GM23338 (cell line): ENCODE data around the gene DDIAS. TPM values are rescaled to one million over a fixed set of nuclear protein-coding genes. Genes with fewer than 3 reads are reported as not detected.

Experiments
- ATAC-seq: fragments of 200-7000 bp; cut with Tn5 transposase; 3 replicates; pipeline ENCODE4 v1.9.1; 2020
- DNase-seq: peaks from one replicate; pipeline ENCODE4 v3.0.0-alpha.2; 2015; ENCODE audit warnings: low spot score
- H2AFZ ChIP-seq: fragments of 200-600 bp; sonication (generic); 2 replicates; pipeline ENCODE4 v1.8.0; 2016; ENCODE audit warnings: antibody characterized with exemption, mild to moderate bottlenecking, moderate library complexity
- H3F3A ChIP-seq: fragments of 200-600 bp; sonication (generic); replicated peaks from 2 replicates; pipeline ENCODE4 v1.8.0; 2017; ENCODE audit warnings: antibody characterized with exemption, mixed run types, low read depth
- H3K27ac ChIP-seq: fragments of 200-600 bp; sonication (generic); 2 replicates; pipeline ENCODE4 v1.6.1; 2016; ENCODE audit warnings: low read depth
- H3K27me3 ChIP-seq: fragments of 200-600 bp; sonication (generic); 2 replicates; pipeline ENCODE4 v1.8.0; 2016; ENCODE audit warnings: mild to moderate bottlenecking, mixed run types, moderate library complexity; ENCODE audit not compliant: insufficient read depth
- H3K36me3 ChIP-seq: fragments of 200-600 bp; sonication (generic); 2 replicates; pipeline ENCODE4 v1.8.0; 2016; ENCODE audit warnings: mild to moderate bottlenecking; ENCODE audit not compliant: insufficient read depth
- H3K4me1 ChIP-seq: fragments of 200-600 bp; sonication (generic); 2 replicates; pipeline ENCODE4 v1.8.0; 2016; ENCODE audit warnings: mild to moderate bottlenecking, moderate library complexity; ENCODE audit not compliant: insufficient read depth
- H3K4me2 ChIP-seq: fragments of 200-600 bp; sonication (generic); 2 replicates; pipeline ENCODE4 v1.7.1; 2017; ENCODE audit warnings: mixed run types
- H3K4me3 ChIP-seq: fragments of 200-600 bp; sonication (generic); 2 replicates; pipeline ENCODE4 v1.6.1; 2016; ENCODE audit warnings: mixed run types
- H3K79me2 ChIP-seq: fragments of 200-600 bp; sonication (generic); replicated peaks from 2 replicates; pipeline ENCODE4 v1.8.0; 2017; ENCODE audit warnings: mild to moderate bottlenecking; ENCODE audit not compliant: insufficient read depth
- H3K9me2 ChIP-seq: fragments of 200-600 bp; sonication (generic); 2 replicates; pipeline ENCODE4 v1.8.0; 2017; ENCODE audit not compliant: insufficient read depth
- H4K20me1 ChIP-seq: fragments of 200-600 bp; sonication (generic); replicated peaks from 2 replicates; pipeline ENCODE4 v1.8.0; 2017; ENCODE audit warnings: mild to moderate bottlenecking; ENCODE audit not compliant: insufficient read depth
- H3K27ac Mint-ChIP-seq: 2 replicates; pipeline ENCODE4 v1.8.0; 2020; ENCODE audit warnings: inconsistent platforms, mild to moderate bottlenecking, moderate library complexity, mixed read lengths
- H3K27me3 Mint-ChIP-seq: 3 replicates; pipeline ENCODE4 v1.8.0; 2022; ENCODE audit warnings: low read depth, mild to moderate bottlenecking, moderate library complexity, mixed read lengths, inconsistent platforms; ENCODE audit not compliant: insufficient read depth, poor library complexity
- H3K36me3 Mint-ChIP-seq: 3 replicates; pipeline ENCODE4 v1.8.0; 2021; ENCODE audit warnings: low read depth, mild to moderate bottlenecking, inconsistent platforms, moderate library complexity, mixed read lengths
- H3K4me1 Mint-ChIP-seq: 3 replicates; pipeline ENCODE4 v1.8.0; 2020; ENCODE audit warnings: mild to moderate bottlenecking, inconsistent platforms, mixed read lengths
- H3K4me3 Mint-ChIP-seq: 3 replicates; pipeline ENCODE4 v1.8.0; 2021; ENCODE audit warnings: moderate library complexity, mild to moderate bottlenecking, inconsistent platforms, mixed read lengths
- H3K9me3 Mint-ChIP-seq: 3 replicates; pipeline ENCODE4 v1.8.0; 2020; ENCODE audit warnings: moderate library complexity, mild to moderate bottlenecking, inconsistent platforms, mixed read lengths
- CREB1 ChIP-seq: fragments of 250-450 bp; sonication (Bioruptor Pico); IDR thresholded peaks from 2 replicates; pipeline ENCODE4 v1.5.0; 2020; ENCODE audit warnings: low read depth, mild to moderate bottlenecking, moderate library complexity
- CTCF ChIP-seq, 2 experiments: fragments of 200-600 bp in 1 of 2; sonication (generic) in 1 of 2; conservative IDR thresholded peaks; 2 replicates each; pipeline versions ENCODE4 v1.5.1 to v1.6.1; 2016 to 2017; ENCODE audit warnings: antibody characterized with exemption in 2 of 2, low read depth in 2 of 2, mild to moderate bottlenecking in 2 of 2, moderate library complexity in 1 of 2
- ETS1 ChIP-seq: IDR thresholded peaks from 2 replicates; pipeline ENCODE4 v1.6.1; 2016; ENCODE audit warnings: antibody characterized with exemption
- EZH2phosphoT487 ChIP-seq: fragments of 200-600 bp; sonication (generic); IDR thresholded peaks from one replicate; pipeline ENCODE4 v1.8.1; 2018; ENCODE audit warnings: antibody characterized with exemption; ENCODE audit not compliant: unreplicated experiment
- NANOG ChIP-seq: IDR thresholded peaks from 2 replicates; pipeline ENCODE4 v1.6.1; 2016; ENCODE audit warnings: antibody characterized with exemption, borderline replicate concordance
- POLR2AphosphoS5 ChIP-seq: IDR thresholded peaks from 2 replicates; pipeline ENCODE4 v1.6.1; 2016; ENCODE audit warnings: antibody characterized with exemption, low read depth
- REST ChIP-seq: IDR thresholded peaks from one replicate; pipeline ENCODE4 v1.6.1; 2018; ENCODE audit warnings: antibody characterized with exemption; ENCODE audit not compliant: unreplicated experiment
- ZNF462 ChIP-seq: fragments of 250-450 bp; sonication (Bioruptor Pico); IDR thresholded peaks from 2 replicates; pipeline ENCODE4 v1.5.0; 2020; ENCODE audit warnings: mild to moderate bottlenecking, moderate library complexity
- polyA plus RNA-seq: library from polyadenylated mRNA; unstranded; fragments of >200 nt; fragmentation: Nextera tagmentation; extraction: Ambion mirVana; gene quantifications from 2 replicates; pipeline ENCODE4 v1.2.1, GENCODE V29; 2016
- total RNA-seq: library from RNA; depleted of rRNA; stranded (reverse); fragments of >200 nt; shearing (Covaris generic); gene quantifications from 2 replicates; pipeline ENCODE4 v1.2.3, GENCODE V29; 2014

The DDIAS gene
- total and polyA plus RNA-seq, 2 experiments from 2014 or later = 19.5 to 53.0 TPM

DNA sequence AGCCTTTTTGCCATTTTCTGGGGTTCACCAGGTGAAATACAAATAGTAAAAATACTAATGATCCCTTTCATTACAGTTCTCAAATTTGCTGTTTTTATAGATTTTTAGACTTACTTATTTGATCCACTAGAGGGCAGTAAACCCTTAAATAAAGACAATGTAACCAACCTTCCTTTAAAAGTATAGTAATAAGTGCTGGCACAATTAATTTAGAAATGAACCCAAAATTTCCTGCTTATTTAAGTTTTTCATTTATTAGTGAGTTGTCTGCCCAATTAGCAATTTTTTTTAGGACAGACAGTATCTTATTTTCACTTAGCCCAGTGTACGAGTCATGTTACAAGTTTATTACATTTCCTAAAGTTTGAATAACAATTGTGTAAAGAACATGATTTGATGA is 4.7 kb downstream of the DDIAS start:
- peaks cover 39% of the 10 kb centered on the region for H3K4me1 ChIP-seq
- H3K27me3 ChIP-seq = no peaks in the 10 kb centered on the region
- no peaks in the 10 kb centered on the region for H3F3A ChIP-seq
- peak in 1 of 2 experiments; percentile 78; a peak in 3 of 4 replicates for TF ChIP-seq CTCF (conservative IDR thresholded peaks at IDR 0.05; ENCODE audit: low read depth in 2 of 2)
- no peak for TF ChIP-seq EZH2phosphoT487
- TF ChIP-seq ZNF462 (CRISPR knock-in tag) = no peak
- no peak for TF ChIP-seq REST
- no peak for TF ChIP-seq CREB1 (CRISPR knock-in tag)
- TF ChIP-seq ETS1 = no peak
- TF ChIP-seq NANOG = no peak
- TF ChIP-seq POLR2AphosphoS5 = no peak
- H2AFZ ChIP-seq = no peak overlapping the region
- Mint-ChIP-seq H3K27me3 (no peaks in the 10 kb centered on the region), H3K27ac (no peak overlapping the region), H3K4me3 (no peak overlapping the region), H3K36me3 (peaks cover 11% of the 10 kb centered on the region), H3K4me1 (peaks cover 41% of the 10 kb centered on the region), H3K9me3 (no peaks in the 10 kb centered on the region)
- peaks cover 83% of the 10 kb centered on the region for H3K79me2 ChIP-seq
- H3K27ac ChIP-seq = no peak overlapping the region
- no peaks in the 10 kb centered on the region for H3K9me2 ChIP-seq
- H3K4me3 ChIP-seq = no peak overlapping the region
- H4K20me1 ChIP-seq = peaks cover 25% of the 10 kb centered on the region
- DNase-seq = peak; percentile 74
- H3K4me2 ChIP-seq = no peak overlapping the region
- no peak for ATAC-seq
- peaks cover 1% of the 10 kb centered on the region; the same call in 1 of the 2 replicates for H3K36me3 ChIP-seq
